IPS DF 19.7 (cell line): ENCODE results near the gene GNAL.

Experiments
- DNase-seq: peaks from one replicate; pipeline ENCODE4 v3.0.0-alpha.2; 2013; ENCODE audit warnings: low read depth, low spot score

GNAL gene

DNA sequence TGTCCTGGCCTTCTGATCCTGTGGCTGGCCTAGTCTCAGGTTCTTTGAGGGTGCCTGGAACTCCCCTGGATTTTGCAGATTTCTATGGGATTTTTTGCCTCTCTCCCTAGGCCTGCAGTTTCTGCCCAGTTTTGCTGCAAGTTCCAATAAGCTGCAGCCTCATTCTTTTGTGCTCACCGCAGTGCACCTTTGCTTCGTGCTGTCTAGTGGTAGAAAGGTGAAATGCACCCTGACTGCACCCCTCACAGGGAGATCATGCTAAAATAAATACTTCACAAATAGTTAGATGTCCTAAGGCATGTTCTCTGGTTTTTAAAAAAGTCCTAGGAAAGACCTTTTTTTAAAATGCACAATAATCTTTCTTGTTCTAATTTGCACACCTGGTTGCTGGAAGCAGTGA, 72.5 kb downstream of the GNAL start:
- peak; percentile 25 for DNase-seq

DNA sequence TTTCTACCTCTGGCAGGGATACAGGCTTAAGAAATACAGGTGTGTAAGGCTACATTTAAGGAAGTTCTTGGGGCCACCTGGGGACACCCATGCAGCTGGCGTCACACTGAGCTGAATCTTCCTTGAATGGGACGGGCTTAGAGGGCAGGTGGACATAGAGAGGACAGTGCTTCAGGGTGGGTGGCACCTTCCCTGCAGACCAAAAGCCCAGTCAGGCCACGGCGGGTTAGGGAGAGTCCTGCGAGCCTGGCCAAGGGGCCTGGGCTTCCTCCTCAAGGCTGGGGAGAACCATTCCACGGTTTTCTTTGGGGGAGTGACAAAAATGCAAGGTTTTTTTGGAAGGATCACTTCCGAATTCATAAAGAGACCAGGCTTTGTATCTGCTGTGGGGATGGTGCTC, 73.4 kb downstream of the GNAL start:
- no peak for DNase-seq

DNA sequence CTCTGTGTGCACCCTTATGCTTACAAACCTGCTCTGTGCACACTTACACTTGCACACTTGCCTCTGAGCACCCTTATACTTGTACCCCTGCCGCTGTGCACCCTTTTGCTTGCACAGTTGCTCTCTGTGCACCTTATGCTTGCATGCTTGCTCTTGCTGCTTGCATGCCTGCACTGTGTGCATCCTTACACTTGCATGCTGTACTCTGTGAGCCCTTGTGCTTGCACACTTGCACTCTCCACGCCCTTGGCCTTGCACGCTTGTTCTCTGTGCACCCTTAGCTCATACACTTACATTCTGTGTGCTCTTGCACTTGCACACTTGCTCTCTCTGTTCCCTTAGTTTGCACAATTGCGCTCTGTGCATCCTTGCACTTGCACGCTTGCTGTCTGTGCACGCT, 78.3 kb downstream of the GNAL start:
- no peak for DNase-seq

DNA sequence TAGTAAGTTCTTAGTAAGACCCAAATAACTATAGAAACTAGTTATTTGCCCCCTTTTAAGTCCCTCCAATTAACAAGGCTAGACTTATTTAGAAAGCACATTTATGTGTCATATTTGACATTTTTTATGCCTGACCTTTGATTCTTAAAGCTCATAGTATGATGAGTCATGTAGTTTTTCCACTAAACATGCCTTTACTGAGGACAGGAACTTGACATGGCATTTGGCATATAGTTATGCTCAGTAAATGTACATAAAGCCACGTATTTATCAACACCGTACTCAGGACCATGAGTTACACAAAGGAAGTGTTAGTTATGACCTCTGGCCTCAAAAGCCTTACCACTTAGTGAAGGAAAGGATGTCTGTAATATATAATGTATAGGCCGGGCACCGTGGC, 78.9 kb downstream of the GNAL start:
- no peak for DNase-seq

DNA sequence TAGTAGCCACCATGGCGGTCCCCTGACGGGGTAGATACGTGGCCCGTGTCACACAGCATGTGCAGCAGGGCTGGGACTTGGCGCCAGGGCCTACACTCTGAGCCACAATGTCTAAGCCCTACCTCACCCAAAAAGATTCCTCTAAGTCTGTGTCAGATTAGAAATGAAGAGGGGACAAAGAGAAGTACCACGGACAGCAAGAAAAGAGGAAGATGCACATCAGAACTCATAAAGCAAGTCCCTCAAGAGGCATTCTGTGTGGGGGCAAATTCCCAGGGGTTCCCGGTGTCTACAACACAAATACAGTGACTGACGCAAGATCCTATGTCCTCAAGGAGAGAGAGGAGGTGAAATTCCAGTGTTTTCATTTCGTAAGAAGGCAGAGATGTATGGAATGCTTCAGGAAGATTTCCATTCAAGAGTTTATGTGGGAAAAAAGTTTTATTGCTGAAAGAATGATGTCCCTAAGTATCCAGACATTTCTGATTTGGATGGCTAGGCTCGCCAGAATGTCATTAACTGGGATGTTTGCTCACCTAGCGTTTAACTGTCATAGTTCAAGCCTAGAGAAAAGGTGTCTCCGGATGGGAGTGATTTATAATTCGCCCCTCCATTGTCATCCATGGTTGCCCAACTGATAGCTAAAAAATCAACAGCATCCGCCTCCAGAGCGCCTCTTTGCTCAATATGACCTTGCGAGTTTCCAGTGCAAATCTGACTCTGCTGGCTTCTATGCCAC, 86.5 kb downstream of the GNAL start:
- no peak for DNase-seq

DNA sequence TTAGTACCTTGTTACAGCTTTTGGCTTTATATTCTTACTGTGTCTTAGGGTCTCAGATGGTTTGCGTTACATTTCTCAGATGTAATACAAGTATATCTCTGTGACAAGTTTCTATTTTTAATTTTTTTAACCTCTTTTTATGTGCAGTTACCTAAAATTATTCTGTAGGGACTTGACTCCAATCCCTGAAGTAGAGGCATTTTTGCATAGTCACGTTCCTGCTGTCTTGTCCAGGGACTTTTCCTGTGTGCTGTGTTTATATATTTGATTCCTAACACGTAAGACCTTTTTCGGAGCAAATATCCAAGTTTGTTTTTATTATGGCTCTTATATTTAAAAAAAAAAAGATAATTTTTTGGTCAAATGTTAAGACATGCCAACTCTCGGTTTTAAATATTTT, 91.0 kb downstream of the GNAL start:
- DNase-seq: no peak

DNA sequence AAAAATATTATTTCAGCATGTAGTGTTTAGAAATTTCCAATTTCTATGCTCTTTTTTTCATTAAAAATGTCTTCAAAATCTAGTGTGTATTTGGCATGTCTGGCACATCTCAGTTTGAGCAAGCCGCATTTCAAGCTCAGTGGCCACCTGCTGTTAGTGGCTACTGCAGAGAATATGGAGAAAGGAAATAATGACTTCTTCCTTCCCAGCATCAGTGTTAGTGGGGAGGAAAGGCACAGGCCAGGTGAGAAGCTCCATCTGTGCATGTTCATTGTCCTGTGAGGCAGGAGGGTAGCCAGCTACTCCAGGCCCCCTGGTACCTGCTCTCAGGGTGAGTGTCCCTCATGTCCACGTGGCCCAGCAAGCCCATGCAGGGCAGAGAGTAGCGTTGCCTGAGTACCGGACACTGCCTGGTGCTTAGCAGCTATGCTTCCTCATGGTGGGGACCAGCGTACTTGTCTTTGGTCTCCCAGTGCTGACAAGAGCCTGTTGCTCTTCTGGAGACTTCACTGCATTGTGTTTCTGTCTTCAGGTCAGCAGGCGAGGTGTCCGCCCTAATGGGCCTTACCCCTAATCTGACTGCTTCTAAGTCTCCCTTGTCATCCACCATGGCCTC, 94.8 kb downstream of the GNAL start:
- DNase-seq: no peak

DNA sequence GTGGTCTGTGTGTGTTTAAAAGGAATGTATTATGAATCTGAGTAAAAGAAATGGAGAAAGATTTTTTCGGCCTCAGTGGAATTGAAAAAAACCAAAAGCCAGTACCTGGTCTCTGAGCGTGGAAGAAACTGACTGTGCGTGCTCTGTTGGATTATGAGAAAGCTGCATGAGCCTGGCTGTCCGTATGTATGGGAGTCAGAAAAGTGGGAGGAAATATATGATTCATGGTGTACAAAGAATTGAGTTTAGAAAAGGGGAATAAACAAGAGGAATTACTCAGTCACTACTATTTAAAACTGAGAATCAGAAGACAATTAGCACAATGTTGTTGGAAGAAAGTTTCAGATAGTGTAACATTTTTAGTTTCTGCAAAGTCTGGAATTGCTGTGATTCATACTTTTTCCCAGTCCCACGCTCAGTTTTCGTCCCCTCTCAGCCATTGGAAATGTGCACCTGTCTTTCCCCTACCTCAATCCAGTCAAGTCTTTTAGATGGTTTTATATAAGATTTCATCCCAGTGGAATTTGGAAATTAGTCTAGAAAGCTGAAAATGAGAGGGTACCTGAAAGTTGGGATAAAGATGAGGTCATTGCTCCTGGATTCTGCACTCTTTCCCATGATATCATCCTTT, 95.7 kb downstream of the GNAL start:
- no peak for DNase-seq

DNA sequence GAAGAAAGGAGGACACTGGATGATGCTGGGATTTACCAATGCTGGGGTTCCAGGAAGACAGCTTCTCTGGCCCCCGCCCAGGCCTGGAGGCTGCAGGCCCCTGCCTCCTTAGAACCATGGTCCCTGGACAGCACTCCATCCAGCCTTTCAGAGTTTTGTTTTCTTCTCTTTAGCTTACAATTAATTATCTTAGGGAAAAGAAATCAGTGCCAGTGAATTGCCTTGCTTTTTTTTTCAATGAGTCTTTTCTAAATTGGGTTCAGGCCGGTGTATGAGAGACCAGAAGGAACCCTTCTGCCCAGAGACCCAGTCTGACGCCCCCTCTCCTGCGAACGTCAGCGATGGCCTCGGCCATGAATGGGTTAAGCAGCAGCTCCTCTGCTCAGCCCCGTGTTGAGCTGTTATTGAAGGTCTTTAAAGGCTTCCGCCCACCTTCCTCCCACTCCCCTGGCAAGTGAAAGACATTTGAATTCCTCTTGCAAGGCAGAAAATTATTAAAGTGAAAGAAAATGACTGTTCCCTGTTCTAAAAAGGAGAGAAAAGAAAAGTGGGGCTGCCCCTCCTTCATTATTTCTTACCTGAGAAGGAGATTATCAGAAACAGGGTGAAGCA, 96.5 kb downstream of the GNAL start:
- DNase-seq: no peak

DNA sequence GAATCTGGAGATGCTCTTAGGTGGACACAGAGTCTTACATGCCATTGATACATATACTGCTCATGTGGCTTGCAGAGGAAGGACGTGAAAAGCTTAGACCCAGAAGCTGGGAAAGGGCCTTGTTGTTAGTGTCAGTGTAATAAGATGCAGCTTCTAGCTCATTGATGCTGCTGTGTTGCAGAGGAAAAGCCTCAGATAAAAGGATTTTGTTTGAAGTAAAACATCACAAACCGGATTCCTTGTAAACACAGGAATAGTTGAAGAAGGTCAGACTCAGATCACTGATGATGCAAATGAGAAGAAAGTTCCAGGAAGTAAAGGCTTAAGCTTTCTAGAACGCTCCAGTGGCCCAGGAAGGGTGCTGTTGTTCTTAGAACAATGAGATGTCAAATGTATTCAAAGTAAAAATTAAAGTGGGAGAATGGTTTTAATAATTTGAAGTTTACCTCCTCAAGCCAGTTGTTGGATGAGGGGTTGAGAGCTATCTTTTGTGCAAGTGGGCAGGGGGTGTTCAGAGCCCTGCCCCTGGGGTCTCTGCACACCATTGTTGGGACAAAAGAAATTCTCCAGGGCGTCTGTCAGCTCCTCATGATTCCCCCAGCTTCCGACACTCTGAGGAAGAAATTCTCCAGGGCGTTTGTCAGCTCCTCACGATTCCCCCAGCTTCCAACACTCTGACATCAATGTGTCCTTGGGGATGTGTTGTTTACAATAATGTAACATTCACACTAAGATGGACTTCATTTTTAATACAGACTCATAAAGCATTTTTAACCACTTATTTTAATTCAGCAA, 100.8 kb downstream of the GNAL start:
- no peak for DNase-seq

DNA sequence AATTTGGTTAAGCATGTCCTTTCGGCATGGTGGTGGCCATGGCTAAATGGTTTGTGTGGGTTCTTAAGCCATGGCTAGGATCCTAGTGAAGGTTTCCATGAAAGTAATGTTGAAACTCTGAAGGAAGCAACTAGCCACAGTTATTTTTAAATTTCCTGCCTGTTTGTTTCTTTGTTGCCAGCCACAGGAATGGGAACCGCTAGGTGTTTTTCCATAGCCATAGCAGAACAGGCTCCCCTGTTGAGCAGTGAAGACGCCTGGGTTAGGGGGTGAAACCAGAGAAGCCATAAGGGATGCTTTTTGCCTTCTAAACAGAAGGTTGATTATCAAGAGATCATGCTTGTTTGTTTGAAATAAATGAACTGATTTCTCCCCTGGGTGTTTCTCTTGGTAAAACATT, 102.1 kb downstream of the GNAL start:
- DNase-seq: no peak

DNA sequence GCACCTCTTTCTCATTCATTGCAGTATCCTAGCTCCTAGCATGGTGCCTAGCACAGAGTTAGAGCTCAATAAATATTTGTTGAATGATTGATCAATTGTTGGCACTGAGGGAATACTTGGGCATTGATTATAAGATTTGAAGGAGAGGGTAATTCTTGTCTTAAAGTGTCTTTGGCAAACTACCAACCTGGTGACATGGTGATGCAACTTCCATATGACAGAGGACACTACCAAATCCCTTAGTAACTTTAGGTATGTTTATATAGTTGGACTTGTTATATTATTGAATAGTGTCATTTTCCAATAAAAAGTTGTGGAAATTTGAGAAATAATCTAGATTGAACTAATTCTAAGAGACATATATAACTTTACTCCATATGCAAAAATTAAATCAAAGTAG, 103.6 kb downstream of the GNAL start:
- DNase-seq: no peak

DNA sequence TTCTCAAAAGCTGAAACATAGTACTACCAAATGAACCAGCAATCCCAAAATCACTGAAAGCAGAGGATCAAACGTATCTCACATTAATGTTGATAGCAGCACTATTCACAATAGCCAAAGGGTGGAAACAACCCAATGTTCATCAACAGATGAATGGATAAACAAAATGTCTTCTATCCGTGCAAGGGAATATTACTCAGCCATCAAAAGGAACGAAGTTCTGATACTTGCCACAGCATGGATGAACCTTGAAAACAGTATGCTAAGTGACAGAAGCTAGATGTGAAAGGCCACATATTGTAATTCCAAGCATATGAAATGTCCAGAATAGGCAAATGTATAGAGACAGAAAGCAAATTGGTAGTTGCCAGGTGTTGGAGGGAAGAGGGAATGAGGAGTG, 105.1 kb downstream of the GNAL start:
- no peak for DNase-seq

DNA sequence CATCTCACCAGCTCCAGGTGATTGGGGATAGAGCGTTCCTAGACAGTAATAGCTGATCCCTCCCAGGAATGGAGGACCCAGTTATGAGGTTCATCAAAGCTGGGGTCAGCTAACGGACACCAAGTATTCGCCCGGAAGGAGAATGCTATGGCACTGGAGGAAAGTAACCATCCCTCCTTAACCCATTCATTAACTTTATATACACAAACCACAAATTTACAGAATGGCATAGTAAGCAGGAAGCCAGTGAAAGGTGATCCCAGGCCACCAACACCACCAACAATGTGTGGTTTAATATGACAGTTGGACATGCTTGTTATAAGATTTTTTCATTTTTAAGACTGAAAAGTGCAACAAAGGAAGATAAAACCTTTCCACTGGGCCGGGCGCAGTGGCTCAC, 106.9 kb downstream of the GNAL start:
- no peak for DNase-seq

DNA sequence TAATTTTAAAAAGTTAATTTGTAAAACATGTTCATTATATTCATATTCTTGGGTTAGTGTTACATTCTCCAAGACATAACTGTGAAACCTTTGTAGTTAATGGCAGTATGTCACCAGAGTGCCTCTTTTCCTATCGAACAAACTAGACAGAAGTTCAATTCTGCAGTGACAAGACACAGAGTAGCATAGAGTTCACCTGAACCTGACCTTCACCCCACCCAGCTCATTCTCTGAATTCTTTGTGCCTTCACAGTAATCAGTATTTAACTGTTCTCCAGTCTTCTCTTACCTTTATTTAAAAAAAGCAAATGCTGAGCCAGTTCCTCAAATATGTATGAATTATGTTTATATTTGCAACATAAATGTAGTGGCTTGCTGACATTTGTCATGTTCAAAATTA, 109.2 kb downstream of the GNAL start:
- no peak for DNase-seq

DNA sequence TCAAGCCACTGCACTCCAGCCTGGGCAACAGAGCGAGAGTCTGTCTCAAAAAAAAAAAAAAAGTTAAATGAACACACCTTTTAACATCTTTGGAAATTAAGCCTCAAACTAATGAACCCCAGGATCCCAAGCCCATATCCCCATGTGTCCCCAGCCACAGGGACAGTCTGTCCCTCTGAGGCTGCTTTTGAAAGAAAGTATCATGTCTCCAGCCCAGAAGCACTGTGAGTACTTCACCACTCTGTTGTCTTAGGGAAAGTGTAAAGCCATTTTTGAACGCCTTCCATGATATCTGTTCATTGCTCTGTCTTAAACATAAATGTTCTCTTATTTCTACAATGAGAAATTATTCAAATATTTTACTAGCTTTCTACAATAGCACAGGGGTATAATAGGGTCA, 110.0 kb downstream of the GNAL start:
- no peak for DNase-seq

DNA sequence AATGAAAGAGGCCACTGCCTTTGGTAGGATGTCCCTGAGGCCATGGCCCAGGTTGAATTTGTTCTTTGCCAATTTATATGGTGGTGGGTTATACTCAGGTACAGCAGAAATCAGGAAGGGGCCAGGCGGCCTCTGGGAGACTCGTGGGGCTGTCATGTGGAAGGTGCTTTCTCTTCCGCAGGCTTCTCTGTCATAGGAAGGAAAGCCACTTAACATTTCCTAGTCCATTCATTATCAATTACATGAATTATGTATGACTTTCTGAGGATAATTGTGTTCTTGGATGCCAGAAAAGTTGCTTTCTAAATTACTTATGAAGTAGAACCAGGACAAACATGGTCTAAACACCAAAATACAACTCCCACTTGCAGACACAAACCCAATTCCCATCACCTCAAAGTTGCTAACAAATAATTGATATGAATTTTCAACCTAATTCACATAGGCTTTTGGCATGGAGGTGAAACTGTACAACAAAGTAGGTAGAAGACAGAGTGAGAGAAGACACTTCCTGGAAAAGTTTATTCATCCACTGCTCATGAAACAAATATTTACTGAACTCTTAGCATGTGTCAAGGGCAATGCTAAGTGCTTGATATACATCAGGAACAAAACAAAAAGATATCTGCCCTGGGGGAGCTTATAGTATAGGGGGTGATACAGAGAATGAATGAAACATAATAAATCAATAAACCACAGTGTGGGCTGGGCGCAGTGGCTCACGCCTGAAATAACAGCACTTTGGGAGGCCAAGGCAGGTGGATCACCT, 111.7 kb downstream of the GNAL start:
- DNase-seq: no peak

DNA sequence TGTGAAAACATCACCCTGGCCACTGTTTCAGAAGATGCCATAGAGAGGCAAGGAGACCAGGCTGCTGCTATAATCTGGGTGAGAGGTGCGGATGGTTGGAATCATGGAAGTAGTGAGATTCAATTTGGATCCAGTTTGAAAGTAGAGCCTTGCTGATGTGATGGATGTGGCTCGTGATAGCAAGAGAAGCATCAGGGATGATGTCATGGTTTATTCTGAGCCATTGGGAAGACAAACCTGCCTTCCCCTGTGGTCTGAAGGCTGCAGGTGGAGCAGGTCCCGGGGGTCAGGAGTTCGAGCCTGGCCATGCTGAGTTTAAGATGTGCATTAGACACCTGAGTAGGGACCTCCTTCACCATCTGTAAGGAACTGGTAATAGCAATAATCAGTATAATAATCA, 112.5 kb downstream of the GNAL start:
- no peak for DNase-seq

DNA sequence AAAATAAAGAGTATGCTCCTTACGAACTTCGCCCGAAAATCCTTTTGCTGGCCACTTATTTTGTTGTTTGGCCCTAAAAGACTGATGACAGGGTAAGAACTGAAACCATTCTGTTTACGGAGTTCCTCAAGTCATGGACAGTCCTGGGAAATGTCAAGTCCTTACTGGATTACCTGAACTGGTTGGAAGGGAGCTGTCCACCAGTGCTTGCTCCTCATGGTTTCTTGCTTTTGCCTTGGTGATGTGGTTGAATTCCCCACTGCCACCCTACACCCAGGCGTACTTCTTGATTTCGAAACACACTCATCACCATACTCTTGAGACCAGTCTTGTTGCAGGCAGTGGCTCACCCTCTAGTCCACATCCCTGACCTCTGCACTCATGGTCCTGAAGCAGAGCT, 113.1 kb downstream of the GNAL start:
- no peak for DNase-seq

DNA sequence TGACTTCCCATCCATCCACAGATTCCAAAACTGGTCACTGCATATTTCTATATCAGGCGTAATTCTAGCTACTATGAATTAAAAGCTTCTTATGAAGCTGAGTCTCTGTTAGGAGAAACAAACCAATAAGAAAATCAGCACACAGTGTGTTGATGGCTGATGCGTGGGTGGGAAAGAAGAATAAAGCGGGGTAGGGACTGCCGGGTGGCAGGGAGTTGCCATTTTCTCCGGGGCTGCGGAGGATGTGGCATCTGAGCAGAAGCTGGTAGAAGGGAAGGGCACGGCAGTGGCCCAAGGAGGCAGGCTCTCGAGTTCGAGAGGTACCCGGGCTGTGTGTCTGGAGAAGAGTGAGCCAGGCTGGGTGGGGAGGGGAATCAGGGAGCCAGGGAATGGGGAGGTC, 113.5 kb downstream of the GNAL start:
- no peak for DNase-seq

DNA sequence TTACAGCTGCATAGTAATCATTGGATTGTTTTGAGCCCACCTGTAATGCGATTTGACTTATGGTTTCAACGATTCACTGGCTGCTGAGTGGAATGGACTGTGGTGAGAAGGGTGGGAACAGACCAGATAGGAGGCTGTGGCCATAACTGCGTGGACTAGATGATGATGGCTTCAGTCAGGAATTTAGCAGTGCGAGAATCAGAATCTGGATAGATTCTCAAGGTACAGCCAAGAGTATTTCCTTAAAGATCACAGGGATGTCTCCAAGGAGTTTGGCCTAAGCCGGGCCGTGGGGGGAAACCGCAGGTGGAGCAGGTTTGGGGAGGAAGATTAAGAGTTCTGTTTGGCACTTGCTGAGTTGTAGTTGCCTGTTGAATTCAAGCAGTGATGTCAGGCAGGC, 118.2 kb downstream of the GNAL start:
- no peak for DNase-seq
